Measurements from ENCODE around the gene SLC25A11.
"Not testable (repeated sequence)": the region's sequence is repeated elsewhere in the genome, so short reads cannot be mapped to it uniquely, and the experiment has no call there.

SLC25A11 gene

DNA sequence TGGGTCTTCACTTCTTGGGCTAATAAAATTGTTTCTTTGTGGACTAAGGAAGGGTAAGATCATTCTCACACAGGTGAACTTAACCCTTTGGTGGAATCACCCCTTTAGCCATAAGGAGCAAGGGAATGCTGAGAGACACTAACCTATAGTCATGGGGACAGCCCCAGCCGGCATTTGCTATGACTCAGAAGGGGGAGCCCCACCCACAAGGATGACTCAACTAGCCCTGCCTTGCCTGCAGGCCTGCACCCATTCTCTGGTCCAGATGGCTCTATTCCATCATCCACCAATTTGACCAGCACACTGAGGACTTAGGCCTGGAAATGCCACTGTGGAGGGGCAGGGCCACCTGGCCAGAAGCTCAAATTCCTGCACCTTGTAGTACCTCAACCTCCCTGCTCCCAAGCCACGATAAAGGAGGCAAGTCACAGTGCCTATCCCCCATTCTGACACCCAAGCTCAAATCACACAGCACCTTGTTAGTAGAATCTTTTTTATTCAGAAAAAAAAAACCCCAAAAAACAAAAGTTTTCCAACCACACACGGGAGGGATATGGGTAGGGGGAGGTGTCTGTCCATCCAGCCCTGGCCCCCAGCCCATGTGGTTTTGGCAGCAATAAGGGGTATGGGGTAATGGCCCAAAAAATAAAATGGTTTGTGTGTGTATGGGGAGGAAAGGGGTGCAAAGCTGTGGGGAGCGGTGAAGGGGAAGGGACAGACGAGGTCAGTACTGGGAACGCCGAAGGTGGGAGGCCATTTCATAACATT lies 5.5 kb upstream of the SLC25A11 start:
- peak; percentile 91 for DNase-seq (ENCODE audit: low spot score)

DNA sequence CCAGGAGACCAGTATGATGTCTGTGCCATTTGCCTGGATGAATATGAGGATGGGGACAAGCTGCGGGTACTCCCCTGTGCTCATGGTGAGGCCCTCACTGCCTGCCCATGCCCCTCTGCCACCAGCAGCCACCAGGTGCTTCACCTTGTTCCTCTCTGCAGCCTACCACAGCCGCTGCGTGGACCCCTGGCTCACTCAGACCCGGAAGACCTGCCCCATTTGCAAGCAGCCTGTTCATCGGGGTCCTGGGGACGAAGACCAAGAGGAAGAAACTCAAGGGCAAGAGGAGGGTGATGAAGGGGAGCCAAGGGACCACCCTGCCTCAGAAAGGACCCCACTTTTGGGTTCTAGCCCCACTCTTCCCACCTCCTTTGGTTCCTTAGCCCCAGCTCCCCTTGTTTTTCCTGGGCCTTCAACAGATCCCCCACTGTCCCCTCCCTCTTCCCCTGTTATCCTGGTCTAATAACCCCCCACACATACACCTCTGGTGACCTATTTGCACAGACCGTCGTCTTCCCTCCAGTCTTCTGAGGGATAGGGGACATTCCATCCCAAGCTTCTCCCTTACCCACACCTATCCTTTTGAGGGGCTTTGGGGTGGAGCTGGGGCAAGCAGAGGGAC lies 4.8 kb upstream of the SLC25A11 start:
- no peak for DNase-seq (ENCODE audit: low spot score)

DNA sequence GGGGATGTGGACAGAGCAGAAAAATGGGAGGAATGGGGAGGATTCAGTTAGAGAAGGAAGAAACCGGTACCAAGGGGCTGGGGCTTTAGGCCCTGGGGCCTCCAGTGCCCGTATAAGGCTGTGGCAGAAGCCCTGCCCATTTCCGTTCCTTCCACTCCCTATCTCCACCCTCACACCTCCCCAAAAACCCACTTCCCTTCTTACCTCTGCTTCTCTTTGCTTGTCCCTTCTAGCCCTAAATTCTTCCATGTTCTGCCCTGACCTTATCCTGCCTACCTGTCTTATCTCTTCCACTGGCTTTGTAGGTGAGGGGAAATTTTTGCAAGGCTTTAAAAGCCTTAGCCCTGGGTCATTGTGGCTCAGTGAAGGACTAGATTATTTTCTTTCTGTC lies 4.3 kb upstream of the SLC25A11 start:
- no peak for DNase-seq (ENCODE audit: low spot score)

DNA sequence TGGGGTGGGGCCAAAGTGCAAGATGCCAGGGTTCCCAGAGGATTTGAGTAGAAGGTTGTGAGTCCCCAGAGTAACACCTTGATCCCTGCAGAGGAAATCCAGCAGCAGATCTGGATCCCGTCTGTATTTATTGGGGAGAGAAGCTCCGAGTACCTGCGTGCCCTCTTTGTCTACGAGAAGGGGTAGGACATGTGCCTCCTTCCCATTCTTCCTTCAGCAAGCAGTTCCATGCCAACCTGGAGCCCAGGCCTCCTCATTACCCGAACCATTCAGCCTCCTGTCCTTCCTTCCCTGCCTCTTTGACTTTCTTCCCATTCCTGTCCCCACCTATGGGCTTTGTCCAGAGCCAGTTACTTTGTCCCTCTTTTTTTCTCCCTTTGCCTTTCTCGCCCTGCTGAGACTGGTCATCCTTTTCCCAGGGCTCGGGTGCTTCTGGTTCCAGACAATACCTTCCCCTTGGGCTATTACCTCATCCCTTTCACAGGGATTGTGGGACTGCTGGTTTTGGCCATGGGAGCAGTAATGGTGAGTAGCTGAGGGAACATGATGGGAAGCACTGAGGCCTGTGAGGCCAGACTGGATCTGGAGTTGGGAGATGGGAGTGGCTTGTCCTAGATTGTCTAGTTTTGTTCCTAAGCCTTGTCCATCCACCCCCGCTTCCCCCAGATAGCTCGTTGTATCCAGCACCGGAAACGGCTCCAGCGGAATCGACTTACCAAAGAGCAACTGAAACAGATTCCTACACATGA lies 3.1 kb upstream of the SLC25A11 start:
- DNase-seq (ENCODE audit: low spot score), result no peak

DNA sequence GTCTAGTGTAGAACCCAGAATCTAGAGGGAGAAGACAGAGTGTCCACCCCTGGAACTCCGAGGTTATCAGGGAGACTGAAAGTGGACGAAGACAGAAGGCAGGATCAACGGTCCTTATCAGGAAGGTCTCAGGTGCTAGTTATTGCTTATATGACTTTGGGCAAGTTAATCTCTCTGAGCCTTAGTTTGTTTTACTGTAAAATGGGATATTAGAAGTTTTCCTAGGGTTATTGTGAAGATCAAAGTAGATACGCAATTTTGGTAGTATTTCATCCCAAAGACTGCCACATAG lies 1.4 kb upstream of the SLC25A11 start:
- peak; percentile 20 for DNase-seq (ENCODE audit: low spot score)

DNA sequence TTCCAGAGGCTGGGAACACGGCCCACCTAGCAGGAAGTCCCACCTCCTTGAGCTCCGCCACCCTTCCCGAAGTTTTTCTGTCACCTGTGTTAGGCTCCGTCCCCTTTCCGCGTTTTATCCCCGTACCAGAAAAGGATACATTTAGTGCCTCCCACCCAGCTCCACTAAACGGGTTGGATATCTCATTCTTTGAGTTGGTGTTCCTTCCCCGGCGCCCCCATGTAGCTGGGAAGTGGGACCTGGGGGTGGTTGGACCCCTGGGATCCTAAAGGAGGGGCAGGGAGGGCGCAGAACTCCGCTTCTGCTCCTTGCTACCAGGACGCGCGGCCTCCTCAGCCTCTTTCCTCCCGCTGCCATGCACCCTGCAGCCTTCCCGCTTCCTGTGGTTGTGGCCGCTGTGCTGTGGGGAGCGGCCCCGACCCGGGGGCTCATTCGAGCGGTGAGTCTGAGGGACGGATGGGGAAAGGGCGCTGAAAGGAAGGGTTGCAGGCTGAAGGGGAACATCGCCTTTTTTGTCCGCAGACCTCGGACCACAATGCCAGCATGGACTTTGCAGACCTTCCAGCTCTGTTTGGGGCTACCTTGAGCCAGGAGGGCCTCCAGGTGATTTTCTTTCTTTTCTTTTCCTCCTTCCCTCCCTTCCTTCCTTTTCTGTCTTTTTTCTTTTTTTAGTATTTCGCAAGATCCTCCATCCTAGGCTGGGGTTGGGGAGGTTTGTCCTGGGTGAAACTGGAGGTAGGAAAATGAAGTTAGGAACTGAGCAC lies 891 bp upstream of the SLC25A11 start:
- DNase-seq (ENCODE audit: low spot score), result no peak

DNA sequence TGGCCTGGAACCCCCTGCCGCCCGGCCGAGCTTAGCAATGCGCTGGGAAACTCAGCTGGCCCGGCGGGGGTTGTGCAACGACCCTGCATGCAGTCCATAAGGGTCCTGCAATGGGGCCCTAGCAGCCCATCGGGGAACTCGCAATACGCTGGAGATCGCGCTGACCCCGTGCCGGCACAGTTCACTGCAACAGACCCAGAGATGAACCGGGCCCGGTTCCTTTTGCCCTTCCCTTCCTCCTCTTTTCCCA lies 375 bp downstream of the SLC25A11 start:
- DNase-seq (ENCODE audit: low spot score), result no peak

DNA sequence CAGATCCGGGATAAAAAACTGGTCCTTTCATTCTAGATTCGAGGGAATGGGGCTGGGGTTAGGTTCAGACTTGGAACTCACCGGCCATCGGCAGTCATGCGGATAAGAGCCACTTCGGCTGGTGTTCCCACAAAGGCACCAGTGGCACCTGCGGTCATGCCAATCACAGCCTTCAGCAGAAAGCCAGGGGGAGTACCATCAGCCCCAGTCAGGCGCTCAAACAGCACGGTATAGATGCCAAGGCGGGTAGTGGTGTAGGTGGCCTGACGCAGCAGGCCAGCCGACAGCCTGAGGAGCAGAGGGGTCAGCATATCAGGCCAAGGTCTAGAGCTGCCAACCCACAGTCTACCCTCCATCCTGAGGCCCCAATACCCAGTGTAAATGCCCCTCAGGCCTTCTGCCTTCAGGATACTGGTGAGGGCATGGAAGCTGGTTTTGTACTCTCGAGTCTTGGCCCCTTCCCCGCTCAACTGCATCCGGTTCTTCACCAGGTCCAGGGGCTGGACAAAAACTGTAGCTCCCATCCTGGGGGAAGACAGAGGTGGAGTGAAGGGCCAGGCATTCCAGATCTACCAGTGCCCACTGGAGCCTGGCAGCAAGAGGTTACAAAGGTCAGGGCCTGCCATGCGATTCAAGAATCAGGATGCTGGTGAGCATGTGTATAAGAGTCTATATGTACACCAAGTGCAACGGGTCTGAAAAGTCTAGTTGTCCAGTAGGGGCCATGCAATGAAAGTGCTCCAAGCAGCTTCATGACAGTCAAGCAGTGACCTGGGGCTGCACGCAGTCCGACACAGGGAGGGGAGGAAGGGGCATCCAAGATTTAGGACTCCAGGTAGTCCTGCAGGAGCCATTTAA lies 929 bp downstream of the SLC25A11 start:
- DNase-seq (ENCODE audit: low spot score), result no peak

DNA sequence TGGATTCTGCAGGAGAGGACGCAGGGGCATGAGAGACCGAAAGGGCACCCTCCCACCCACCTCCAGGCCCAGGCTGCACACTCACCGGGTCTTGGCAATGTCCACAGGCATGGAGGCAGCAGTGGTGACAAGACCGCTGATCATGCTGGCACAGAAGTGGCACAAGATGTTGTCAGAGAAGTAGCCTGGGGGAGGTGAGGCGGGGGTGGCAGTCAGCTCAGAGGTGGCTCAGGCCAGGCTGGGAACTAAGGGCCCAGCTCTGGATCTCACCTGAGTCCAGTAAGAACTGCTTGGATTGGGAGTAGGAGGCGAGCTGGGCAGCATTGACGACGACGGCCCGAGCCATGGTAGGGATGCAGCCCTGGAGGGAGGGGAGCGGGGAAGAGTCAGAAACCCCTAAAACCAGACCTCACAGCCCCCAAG lies 1.8 kb downstream of the SLC25A11 start:
- DNase-seq (ENCODE audit: low spot score), result no peak

DNA sequence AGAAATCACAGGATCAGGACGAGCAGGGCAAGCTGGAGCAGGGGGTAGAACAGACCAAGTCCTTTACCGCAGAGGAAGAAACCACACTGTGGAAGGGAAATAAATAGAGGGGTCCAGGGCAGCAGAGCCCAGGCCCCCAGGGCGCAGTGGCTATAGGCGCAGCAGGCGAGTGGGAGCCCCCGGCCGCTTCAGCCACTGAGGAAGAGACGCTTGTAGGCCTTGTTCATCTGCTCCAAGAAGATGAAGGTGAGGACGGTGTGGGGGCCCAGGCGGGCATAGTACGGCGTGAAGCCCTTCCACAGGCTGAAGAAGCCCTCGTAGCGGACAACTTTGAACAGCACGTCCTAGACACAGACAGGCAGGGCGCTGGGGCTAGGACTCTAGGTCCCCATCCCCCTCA lies 2.3 kb downstream of the SLC25A11 start:
- DNase-seq (ENCODE audit: low spot score), result no peak

DNA sequence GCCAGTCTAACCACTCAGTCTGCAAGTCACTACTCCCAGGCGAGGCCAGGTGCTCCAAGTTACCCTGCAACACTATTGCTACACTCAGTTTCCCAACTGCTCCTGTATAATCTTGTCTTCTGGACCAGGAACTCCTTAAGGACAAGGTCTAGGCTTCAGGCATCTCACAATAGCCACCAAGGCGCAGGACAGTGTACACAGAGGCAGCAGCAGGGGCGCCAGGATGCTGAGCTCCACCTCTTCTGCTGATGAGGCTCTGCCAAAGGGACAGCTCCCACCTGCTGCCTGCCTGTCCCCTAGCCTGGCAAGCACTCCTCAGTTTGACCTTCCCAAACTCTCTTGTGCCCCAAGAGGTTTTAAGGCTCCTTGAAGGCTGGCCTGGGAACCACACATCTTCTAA lies 3.4 kb downstream of the SLC25A11 start:
- DNase-seq (ENCODE audit: low spot score), result no peak

DNA sequence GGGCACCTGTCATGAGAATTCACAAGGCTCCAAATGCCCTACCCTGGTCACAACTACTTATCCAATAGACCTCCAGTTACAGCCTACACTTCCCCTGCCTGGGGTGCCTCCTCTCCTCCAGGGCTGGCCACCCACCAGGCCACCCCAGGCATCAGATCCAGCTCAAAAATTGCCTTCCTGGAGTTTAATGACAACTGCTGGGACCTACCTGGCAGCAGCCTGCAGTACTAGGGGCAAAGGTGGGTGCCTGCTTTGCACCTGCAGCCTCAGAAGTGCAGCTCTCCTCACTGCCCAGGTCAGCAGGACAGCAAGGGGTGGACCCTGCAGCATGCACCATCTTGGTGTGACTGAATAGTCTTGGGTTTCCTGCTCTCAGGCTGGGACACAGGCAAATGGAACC lies 4.2 kb downstream of the SLC25A11 start:
- DNase-seq (ENCODE audit: low spot score), result no peak

DNA sequence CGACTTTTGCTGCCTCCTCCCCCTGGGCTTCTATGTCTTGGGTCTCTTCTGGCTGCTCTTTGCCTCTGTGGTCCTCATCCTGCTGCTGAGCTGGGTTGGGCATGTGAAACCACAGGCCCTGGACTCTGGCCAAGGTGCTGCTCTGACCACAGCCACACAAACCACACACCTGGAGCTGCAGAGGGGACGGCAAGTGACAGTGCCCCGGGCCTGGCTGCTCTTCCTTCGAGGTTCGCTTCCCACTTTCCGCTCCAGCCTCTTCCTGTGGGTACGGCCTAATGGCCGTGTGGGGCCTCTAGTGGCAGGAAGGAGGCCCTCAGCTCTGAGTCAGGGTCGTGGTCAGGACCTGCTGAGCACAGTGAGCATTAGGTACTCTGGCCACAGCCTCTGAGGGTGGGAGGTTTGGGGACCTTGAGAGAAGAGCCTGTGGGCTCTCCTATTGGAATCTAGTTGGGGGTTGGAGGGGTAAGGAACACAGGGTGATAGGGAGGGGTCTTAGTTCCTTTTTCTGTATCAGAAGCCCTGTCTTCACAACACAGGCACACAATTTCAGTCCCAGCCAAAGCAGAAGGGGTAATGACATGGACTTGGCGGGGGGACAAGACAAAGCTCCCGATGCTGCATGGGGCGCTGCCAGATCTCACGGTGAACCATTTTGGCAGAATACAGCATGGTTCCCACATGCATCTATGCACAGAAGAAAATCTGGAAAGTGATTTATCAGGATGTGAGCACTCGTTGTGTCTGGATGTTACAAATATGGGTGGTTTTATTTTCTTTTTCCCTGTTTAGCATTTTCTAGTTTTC lies 5.5 kb downstream of the SLC25A11 start:
- no peak for DNase-seq (ENCODE audit: low spot score)

DNA sequence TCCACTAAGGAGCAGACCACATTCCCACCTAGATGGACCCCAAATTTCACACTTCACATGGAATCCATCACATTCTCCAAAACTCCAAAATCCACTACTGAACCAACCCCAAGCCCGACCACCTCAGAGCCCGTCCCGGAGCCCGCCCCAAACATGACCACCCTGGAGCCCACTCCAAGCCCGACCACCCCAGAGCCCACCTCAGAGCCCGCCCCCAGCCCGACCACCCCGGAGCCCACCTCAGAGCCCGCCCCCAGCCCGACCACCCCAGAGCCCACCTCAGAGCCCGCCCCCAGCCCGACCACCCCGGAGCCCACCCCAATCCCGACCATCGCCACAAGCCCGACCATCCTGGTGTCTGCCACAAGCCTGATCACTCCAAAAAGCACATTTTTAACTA lies 6.2 kb downstream of the SLC25A11 start:
- no peak for DNase-seq (ENCODE audit: low spot score)

DNA sequence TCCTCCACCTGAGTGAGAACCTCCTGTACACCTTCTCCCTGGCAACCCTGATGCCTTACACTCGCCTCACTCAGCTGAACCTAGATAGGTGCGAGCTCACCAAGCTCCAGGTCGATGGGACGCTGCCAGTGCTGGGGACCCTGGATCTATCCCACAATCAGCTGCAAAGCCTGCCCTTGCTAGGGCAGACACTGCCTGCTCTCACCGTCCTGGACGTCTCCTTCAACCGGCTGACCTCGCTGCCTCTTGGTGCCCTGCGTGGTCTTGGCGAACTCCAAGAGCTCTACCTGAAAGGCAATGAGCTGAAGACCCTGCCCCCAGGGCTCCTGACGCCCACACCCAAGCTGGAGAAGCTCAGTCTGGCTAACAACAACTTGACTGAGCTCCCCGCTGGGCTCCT lies 7.1 kb downstream of the SLC25A11 start:
- DNase-seq (ENCODE audit: low spot score), result no peak

DNA sequence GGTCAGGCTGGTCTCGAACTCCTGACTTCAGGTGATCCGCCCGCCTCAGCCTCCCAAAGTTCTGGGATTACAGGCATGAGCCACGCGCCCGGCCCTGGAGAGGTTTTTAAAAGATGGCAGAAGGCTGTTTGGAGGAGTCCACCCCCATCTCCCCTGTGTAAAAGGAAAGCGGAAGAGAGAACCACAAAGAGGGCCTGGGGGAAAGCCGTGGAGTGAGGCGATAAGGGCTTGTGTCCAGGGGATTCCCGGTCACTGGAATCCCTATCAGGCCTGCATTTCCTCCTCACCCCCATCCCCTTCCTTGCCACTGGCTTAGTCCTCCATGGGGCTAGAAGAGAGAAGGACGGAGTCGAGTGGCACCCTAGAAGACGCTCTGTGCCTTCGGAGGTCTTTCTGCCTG lies 7.9 kb downstream of the SLC25A11 start, which contains the start of gene GP1BA:
Gene GP1BA, plus strand, starts transcription at position 315 of the 400 bp plus-strand sequence. CDS start 328 bp downstream, outside the sequence.
- DNase-seq (ENCODE audit: low spot score), result no peak

DNA sequence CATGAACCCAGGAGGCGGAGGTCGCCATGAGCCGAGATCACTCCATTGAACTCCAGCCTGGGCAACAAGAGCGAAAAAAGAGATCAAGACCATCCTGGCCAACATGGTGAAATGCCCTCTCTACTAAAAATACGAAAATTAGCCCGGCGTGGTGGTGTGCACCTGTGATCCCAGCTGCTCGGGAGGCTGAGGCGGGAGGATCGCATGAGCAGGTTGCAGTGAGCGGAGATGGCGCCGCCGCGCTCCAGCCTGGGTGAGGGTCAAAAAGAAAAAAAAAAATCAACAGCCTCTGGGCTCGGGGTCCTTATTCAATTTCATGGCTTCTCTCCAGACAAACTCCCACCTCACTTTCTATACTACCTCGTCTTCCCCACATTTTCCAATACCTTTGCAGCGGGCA lies 11.0 kb downstream of the SLC25A11 start:
- DNase-seq (ENCODE audit: low spot score), result no peak

DNA sequence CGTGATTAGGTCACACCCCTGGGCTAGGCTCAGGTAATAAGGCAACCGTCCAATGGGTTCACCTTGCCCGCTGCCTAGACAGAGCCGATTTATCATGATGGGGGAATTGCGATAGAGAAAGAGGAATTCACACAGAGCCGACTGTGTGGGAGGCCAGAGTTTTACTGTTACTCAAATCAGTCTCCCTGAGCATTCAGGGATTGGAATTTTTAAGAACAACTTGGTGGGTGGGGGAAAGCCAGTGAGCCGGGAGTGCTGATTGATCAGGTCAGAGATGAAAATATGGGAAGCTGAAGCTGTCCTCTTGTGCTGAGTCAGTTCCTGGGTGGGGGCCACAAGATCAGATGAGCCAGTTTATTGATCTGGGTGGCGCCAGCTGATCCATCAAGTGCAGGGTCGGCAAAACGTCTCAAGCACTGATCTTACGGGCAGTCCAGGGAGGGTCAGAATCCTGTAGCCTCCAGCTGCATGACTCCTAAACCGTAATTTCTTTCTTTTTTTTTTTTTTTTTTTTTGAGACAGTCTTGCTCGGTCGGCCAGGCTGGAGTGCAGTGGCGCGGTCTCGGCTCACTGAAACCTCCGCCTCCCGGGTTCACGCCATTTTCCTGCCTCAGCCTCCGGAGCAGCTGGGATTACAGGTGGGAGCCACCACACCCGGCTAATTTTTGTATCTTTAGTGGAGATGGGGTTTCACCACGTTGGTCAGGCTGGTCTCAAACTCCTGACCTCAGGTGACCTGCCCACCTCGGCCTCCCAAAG lies 13.1 kb downstream of the SLC25A11 start:
- DNase-seq (ENCODE audit: low spot score), result not testable (repeated sequence)

DNA sequence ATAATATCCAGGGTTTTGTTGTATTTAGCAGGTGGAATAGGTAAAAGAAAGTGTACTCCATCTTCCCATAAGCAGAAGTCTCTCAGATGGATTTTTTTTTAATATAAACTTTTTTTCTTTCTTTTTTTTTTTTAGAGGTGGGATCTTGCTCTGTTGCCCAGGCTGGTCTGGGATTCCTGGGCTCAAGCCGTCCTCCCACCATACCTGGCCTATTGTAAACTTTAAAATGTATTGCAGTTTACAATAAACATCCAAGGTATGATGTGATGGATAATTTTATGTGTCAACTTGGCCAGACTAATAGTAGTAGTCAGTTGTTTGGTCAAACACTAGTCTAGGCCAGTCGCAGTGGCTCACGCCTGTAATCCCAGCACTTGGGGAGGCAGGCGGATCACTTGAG lies 18.5 kb downstream of the SLC25A11 start:
- no peak for DNase-seq (ENCODE audit: low spot score)

DNA sequence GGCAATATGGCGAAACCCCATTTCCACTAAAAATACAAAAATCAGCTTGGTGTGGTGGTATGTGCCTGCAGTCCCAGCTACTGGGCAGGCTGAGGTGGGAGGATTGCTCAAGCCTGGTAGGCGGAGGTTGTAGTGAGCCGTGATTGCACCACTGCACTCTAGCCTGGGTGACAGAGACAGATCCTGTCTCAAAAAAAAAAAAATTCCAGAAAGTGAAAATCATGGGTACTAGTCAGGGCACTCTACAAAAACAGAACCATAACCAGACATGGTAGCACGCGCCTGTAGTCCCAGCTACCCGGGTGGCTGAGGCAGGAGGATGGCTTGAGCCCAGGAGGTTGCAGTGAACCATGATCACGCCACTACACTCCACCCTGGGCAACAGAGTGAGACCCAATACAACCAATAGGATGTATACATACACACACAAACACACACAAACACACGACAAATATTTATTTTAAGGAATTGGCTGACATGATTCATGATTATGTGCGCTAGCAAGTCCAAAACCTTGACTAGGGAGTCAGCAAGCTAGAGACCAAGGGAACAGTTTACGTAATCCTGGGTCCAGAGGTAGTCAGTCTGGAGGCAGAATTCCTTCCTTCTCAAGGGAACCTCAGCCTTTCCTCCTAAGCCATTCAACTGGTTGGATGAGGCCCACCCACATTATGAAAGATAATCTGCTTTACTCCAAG lies 19.3 kb downstream of the SLC25A11 start:
- no peak for DNase-seq (ENCODE audit: low spot score)
